BLaER1 (cell line): Measurements from ENCODE around the gene TGFBR1.

Experiments used
- H3K27ac ChIP-seq: shearing (Covaris generic); formaldehyde crosslinking; 2 replicates; pipeline ENCODE4 v1.8.1; 2022
- H3K27me3 ChIP-seq: shearing (Covaris generic); formaldehyde crosslinking; 2 replicates; pipeline ENCODE4 v1.8.1; 2022
- H3K36me3 ChIP-seq: shearing (Covaris generic); formaldehyde crosslinking; 2 replicates; pipeline ENCODE4 v1.8.1; 2022
- H3K4me1 ChIP-seq: shearing (Covaris generic); formaldehyde crosslinking; 2 replicates; pipeline ENCODE4 v1.8.1; 2022
- H3K4me2 ChIP-seq: shearing (Covaris generic); formaldehyde crosslinking; 2 replicates; pipeline ENCODE4 v1.8.1; 2022
- H3K4me3 ChIP-seq: shearing (Covaris generic); formaldehyde crosslinking; 2 replicates; pipeline ENCODE4 v1.8.1; 2022
- H3K9ac ChIP-seq: shearing (Covaris generic); formaldehyde crosslinking; 2 replicates; pipeline ENCODE4 v1.8.1; 2022
- H3K9me3 ChIP-seq: shearing (Covaris generic); formaldehyde crosslinking; 2 replicates; pipeline ENCODE4 v1.8.1; 2022
- H4K20me1 ChIP-seq: shearing (Covaris generic); formaldehyde crosslinking; 2 replicates; pipeline ENCODE4 v1.8.1; 2022
- Cebpa-rat ChIP-seq: shearing (Covaris generic); IDR thresholded peaks from 2 replicates; pipeline ENCODE4 v1.8.1; 2022

TGFBR1 gene

GRCh38 chr9:99160173-99160572 lies 55.3 kb downstream of the TGFBR1 start:
- Histone ChIP-seq H3K27me3 (no peaks in the 10 kb centered on the region), H4K20me1 (no peaks in the 10 kb centered on the region), H3K4me3 (no peak overlapping the region), H3K36me3 (no peaks in the 10 kb centered on the region), H3K4me2 (no peak overlapping the region), H3K9me3 (no peaks in the 10 kb centered on the region), H3K27ac (no peak overlapping the region), H3K4me1 (no peaks in the 10 kb centered on the region), H3K9ac (no peak overlapping the region)
- no peak for TF ChIP-seq Cebpa-rat

GRCh38 chr9:99162759-99163364 lies 57.9 kb downstream of the TGFBR1 start:
- no peak overlapping the region for H3K9ac ChIP-seq
- H4K20me1 ChIP-seq: no peaks in the 10 kb centered on the region
- H3K9me3 ChIP-seq: no peaks in the 10 kb centered on the region
- H3K27ac ChIP-seq: no peak overlapping the region
- H3K4me2 ChIP-seq: no peak overlapping the region
- H3K4me1 ChIP-seq: peaks cover 5% of the 10 kb centered on the region
- no peaks in the 10 kb centered on the region for H3K36me3 ChIP-seq
- TF ChIP-seq Cebpa-rat: no peak
- H3K4me3 ChIP-seq: no peak overlapping the region
- H3K27me3 ChIP-seq: no peaks in the 10 kb centered on the region

- H3K4me3 ChIP-seq: no peak overlapping the region
- TF ChIP-seq Cebpa-rat: no peak
- no peak overlapping the region for H3K4me2 ChIP-seq
- H3K36me3 ChIP-seq: no peaks in the 10 kb centered on the region
- H3K27me3 ChIP-seq: no peaks in the 10 kb centered on the region
- H3K4me1 ChIP-seq: peaks cover 12% of the 10 kb centered on the region
- no peak overlapping the region for H3K27ac ChIP-seq
- no peak overlapping the region for H3K9ac ChIP-seq
- no peaks in the 10 kb centered on the region for H4K20me1 ChIP-seq
- no peaks in the 10 kb centered on the region for H3K9me3 ChIP-seq
These were observed 61.2 kb downstream of the TGFBR1 start for GRCh38 chr9:99166149-99166548.

GRCh38 chr9:99167119-99167518 lies 62.2 kb downstream of the TGFBR1 start:
- peaks cover 15% of the 10 kb centered on the region for H3K4me1 ChIP-seq
- H3K4me3 ChIP-seq: no peak overlapping the region
- H3K36me3 ChIP-seq: no peaks in the 10 kb centered on the region
- no peak overlapping the region for H3K9ac ChIP-seq
- H3K27ac ChIP-seq: no peak overlapping the region
- H3K9me3 ChIP-seq: no peaks in the 10 kb centered on the region
- H4K20me1 ChIP-seq: no peaks in the 10 kb centered on the region
- no peaks in the 10 kb centered on the region for H3K27me3 ChIP-seq
- TF ChIP-seq Cebpa-rat: no peak
- H3K4me2 ChIP-seq: peak overlapping the region; percentile 39

- no peak overlapping the region for H3K9ac ChIP-seq
- no peaks in the 10 kb centered on the region for H4K20me1 ChIP-seq
- H3K4me3 ChIP-seq: no peak overlapping the region
- H3K9me3 ChIP-seq: no peaks in the 10 kb centered on the region
- no peak for TF ChIP-seq Cebpa-rat
- no peak overlapping the region for H3K27ac ChIP-seq
- no peaks in the 10 kb centered on the region for H3K27me3 ChIP-seq
- H3K4me2 ChIP-seq: peak overlapping the region; percentile 39
- no peaks in the 10 kb centered on the region for H3K36me3 ChIP-seq
- H3K4me1 ChIP-seq: peaks cover 15% of the 10 kb centered on the region
These were observed 62.8 kb downstream of the TGFBR1 start for GRCh38 chr9:99167694-99168093.

GRCh38 chr9:99169086-99169485 lies 64.2 kb downstream of the TGFBR1 start:
- H3K4me3 ChIP-seq: no peak overlapping the region
- H3K4me2 ChIP-seq: no peak overlapping the region
- no peaks in the 10 kb centered on the region for H4K20me1 ChIP-seq
- no peak overlapping the region for H3K9ac ChIP-seq
- H3K9me3 ChIP-seq: no peaks in the 10 kb centered on the region
- no peak for TF ChIP-seq Cebpa-rat
- no peaks in the 10 kb centered on the region for H3K36me3 ChIP-seq
- H3K4me1 ChIP-seq: peaks cover 15% of the 10 kb centered on the region
- no peaks in the 10 kb centered on the region for H3K27me3 ChIP-seq
- H3K27ac ChIP-seq: no peak overlapping the region

- Histone ChIP-seq H3K36me3 (no peaks in the 10 kb centered on the region), H3K4me1 (peaks cover 15% of the 10 kb centered on the region), H3K9ac (no peak overlapping the region), H4K20me1 (no peaks in the 10 kb centered on the region), H3K4me3 (no peak overlapping the region), H3K27me3 (no peaks in the 10 kb centered on the region), H3K4me2 (no peak overlapping the region), H3K27ac (no peak overlapping the region), H3K9me3 (no peaks in the 10 kb centered on the region)
- no peak for TF ChIP-seq Cebpa-rat
These were observed 65.3 kb downstream of the TGFBR1 start for GRCh38 chr9:99169982-99170761.

GRCh38 chr9:99171225-99172123 lies 66.6 kb downstream of the TGFBR1 start:
- H3K9ac ChIP-seq: no peak overlapping the region
- H3K4me3 ChIP-seq: no peak overlapping the region
- H3K4me2 ChIP-seq: no peak overlapping the region
- H4K20me1 ChIP-seq: no peaks in the 10 kb centered on the region
- no peaks in the 10 kb centered on the region for H3K36me3 ChIP-seq
- no peak overlapping the region for H3K27ac ChIP-seq
- H3K27me3 ChIP-seq: no peaks in the 10 kb centered on the region
- TF ChIP-seq Cebpa-rat: no peak
- H3K4me1 ChIP-seq: peaks cover 15% of the 10 kb centered on the region
- H3K9me3 ChIP-seq: no peaks in the 10 kb centered on the region

GRCh38 chr9:99172124-99173091 lies 67.5 kb downstream of the TGFBR1 start:
- peaks cover 14% of the 10 kb centered on the region for H3K4me1 ChIP-seq
- H3K4me3 ChIP-seq: no peak overlapping the region

More at GRCh38 chr9:99172124-99173091, 67.5 kb downstream of the TGFBR1 start:
- Histone ChIP-seq H4K20me1 (no peaks in the 10 kb centered on the region), H3K9ac (no peak overlapping the region), H3K4me2 (no peak overlapping the region), H3K27me3 (no peaks in the 10 kb centered on the region), H3K9me3 (no peaks in the 10 kb centered on the region), H3K27ac (no peak overlapping the region), H3K36me3 (no peaks in the 10 kb centered on the region)
- no peak for TF ChIP-seq Cebpa-rat
